GM21529 (cell line): ENCODE measurements around the gene EHD4.

Experiments
- ATAC-seq: cut with Tn5 transposase; IDR thresholded peaks from one replicate; pipeline ENCODE4 v1.9.1; 2021; ENCODE audit not compliant: unreplicated experiment

EHD4 gene

DNA sequence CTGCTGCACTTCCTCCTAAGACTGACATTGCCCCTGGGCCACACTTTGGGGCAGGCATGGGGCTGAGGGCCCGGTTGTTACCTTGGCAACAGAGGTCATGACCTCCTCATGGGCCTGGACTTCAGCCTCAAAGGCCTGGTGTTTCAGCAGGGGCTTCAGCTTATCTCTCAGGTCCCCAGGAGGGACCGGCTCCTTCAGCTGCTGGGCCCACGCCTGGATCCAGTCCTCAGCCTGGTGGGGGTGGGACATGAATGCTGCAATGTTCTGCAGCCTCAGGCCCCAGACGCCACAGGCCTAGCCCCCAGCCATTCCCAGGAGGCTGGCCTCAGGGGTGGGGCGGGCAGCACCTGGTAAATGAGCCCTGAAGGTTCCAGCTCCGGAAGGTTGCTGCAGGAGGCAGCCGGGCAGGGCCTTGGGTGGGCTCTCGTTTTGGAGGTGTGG, 106.1 kb downstream of the EHD4 start:
- no peak for ATAC-seq

DNA sequence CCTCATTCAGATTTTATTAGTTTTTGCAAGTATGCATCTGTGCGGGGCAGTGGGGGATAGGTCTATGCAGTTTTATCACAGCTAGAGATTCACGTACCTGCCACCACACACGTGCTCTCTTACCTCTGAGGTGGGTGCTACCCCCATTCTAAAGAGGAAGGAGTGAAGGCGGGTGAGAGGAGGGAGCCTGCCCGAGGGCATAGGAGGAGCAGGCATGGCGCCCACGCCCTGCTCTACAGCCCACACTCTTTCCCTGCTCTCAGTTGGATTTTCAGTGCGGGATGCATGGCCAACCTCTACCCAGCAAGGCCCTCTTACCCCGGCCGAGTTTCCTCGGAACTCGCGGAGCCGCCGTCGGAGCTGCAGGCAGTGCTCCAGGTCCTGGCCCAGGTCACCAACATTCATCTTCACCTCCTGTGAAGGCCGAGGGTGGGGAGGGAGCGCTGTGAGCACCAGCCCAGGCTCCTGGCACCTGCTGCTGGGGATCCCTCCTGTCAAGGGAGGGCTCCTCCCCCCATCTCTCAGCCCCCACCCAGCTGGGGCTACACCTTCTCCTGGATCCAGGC, 106.8 kb downstream of the EHD4 start:
- no peak for ATAC-seq

DNA sequence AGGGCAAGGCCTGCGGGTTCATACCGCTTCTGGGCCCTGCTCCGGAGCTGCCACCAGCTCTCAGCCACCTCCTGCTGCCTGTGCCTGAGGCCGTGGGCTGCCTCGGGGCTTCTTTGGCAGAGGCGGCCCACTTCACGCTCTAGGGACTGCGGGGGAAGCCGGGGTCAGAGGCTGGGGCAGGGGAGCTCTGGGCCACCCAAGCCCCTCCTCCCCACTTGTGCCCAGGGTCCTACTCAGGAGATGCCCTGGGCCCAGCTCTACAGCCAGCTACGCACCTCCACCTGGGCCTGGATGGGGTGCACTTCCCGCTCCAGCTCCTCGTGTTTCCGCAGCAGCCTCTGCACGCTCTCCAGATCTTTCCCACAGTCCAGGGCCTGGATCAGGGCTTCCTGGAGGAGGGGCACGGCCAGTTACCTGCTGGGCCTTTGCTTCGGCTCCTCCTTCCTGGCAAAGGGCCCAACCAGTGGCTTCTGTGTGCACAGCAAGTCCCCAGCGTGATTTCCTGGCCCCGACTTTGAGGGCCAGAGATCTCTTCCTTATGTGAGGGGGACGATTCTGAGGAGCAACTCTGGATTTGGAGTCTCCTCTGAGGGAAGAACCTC, 109.7 kb downstream of the EHD4 start:
- no peak for ATAC-seq

DNA sequence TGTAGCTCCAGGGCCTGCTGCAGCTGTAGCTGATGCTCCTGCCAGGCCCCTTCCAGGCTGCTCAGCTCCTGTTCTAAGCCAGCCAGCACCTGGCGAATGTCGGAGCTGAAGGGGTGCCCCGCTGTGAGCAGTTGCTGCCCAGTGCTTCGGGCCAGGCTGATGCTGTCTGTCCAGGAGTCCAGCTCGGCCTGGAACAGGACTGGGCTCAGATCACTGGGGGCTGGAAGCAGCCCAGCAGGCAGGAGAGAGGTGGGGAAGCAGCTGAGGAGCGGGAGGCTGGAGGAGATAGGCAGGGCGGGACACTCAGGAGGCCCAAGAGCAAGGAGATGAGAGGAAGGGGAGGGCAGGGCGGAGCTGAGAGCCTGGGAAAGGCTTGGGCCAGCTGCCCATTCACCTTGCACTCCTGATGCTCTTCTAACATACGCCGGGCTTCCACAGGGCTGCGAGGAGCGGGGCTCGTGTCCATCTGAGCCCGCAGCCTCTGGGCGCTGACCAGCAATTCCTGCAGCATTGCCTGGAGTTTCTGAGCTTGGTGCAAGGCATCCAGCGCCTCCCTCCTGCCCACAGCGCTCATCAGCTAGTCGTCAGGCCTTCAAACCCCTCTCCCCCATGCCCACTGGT, 110.5 kb downstream of the EHD4 start:
- no peak for ATAC-seq

DNA sequence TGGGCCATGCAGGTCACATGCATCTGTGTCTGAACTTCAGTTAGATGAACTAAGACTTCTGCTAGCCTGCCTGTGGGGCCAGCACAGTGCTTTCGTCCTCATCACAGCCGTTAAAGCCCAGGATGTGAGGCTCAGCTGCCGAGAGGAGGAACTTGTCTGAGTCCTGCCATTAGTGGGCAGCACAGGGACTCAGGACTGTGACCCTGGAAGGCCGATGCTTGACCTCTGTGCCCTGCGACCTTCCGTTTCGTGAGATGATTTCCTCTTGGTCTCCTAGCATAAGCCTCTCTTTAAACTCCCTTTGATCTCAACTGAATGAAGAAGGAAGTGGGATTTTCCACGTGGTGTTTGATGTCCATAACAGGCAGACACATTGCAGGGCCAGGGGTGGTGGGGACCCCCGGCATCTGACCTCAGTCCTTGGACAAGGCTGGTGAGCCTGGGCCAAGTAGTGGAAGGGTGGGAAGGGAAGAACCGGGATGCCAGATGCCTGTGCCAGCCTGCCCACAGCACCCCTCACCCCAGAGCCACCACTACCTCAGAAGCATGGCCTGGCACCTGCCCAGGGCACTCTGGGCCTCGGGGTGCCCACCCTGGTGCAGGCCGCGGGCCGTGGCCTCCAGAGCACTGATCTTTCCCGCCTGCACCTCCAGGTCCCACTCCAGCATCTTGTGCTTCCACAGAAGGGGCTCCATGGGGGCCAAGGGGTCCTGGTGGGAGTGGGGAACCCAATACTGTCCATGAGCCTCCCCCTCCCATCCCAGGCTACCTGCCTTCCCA, 112.1 kb downstream of the EHD4 start:
- ATAC-seq = no peak

DNA sequence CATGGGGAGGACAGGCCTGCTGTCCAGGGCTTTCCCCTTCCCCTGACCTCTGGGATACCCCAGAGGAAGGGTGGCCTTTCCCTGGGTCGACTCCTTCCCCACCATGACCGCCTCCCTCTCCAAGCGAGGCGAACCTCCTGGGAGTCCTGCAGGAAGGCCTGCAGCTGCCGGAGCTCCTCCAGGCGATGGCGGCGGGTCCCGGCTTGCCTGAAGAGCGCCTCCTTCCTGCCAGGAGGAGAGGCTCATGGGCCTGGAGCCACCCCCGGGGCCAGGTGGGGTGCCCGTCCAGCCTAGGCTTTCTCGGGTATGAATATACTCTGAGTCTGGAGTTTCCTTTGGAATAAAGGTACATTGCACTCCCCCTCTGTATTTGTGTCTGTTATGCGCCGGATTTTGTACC, 113.6 kb downstream of the EHD4 start:
- no peak for ATAC-seq

DNA sequence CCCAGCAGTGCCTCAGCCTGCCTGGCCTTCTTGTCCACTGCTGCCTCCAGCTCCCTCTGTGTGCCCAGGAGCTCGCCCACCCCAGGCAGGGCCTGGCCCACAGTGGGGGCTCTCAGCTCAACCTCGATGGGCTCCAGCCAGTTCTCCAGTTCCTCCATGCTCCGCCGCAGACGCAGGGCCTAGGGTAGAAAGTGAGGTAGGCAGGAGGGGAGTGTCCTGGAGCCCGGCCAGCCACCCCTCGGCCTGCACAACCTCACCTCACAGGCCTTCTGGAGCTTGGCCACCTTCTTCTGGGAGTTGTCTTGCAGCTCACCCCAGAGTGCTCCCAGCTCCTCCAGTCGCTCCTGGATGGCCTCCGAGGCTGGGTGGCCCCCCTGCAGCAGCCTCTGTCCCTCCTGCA, 115.0 kb downstream of the EHD4 start:
- ATAC-seq = no peak

DNA sequence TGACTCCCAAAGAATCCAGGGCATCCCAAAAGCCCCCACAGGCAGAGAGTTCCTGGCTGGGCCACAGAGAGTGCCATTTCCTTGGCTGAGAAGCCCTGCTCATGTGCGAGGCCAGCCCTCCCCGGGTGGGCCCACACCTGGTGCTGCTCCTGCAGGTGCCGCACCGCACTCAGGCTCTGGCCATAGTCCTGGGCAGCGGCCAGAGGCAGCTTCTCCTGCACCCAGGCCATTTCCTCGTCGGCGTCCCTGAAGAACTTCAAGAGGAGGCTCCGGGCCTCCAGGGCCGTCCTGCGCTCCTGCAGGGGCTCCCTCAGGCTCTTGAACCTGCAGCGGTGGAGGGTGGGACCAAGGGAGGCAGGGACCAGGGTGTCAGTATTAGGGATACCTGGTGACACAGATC, 115.6 kb downstream of the EHD4 start:
- ATAC-seq = no peak

DNA sequence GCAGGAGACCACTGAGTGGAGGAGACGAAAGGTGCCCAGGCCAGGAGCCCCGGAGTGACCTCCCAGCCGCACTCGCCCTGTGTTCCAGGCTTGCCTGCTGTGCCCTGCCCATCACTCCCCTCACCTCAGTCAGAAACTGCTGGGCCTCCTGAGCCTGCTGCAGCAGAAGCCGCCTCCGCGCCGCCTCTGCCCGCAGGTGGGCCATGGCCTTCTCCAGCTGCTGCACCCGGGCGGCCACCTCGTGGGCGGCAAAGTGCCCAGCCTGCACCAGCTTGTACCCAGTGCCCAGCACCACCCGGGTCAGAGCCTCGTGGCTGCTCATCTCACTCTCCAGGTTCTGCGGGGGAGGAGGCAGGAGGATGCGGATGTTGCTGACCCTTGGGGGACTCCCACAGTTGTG, 116.1 kb downstream of the EHD4 start:
- ATAC-seq = no peak

DNA sequence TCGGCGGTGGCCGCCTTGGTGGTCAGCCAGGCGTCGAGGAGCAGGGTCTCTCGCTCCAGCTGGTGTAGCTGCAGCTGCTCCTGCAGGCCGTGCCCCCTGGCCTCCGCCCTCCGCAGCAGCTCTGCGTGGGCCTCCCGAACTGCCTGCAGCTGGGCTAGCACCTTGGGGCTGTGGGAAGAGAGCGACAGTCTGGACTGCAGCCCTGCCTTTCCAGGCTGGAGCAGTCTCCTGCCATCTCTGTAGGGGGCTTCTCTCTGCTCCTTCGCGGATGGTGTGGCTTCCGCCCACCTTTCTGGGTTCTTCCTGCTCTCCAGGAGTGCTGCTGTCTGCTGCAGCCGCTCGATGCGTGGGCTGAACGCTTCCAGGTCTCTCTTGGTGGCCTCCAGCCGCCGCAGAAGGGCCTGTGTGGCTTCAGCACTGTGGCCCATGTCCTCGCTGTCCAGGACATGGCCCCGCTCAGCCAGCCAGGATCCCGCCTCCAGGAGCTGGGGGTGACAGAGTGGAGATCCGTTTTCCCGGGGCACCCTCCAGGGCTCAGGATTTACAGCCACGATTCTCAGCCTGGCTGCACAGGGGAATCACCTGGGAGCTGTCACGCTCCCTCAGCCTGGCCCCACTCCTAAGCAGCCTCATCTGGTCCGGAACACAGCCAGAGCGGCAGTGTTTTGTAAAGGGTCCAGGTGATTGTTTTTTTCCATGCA, 116.9 kb downstream of the EHD4 start:
- no peak for ATAC-seq

DNA sequence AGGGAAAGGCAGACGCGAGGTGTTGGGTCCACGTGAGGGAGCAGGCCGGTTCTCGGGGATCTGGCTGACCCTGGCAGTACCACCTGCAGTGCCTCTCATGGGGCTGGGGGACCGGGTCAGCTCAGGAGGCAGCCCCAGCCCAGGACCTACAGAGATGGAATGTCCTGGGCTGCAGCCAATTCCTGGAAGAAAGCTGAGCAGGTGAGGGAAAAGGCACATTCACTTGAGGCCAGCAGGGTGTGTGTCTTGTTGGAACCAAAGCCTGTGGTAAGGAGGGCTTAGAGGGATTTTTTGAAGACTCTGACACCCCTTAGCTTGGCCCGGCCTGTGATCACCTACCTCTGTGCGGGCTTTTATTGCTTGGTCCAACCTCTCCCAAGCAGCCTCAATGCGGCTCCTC, 117.9 kb downstream of the EHD4 start:
- no peak for ATAC-seq

DNA sequence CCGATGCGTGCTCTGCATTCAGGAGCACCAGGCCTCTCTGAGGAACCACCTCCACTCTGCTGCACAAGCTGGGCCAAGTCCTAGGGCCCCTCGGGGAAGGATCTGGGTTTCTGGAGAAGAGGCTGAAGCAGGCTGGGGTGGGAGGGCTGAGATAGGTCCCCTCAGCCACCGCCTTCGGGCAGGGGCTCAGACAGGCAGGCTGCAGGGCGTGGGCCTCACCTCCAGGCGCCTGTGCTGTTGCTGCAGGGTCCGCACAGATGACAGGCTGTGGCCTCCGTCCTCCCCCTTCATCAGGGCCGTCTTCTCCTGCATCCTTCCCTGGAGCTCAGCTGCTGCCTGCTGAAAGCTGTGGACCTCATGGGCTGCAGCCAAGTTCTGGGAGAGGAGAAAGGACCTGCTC, 118.5 kb downstream of the EHD4 start:
- ATAC-seq = no peak

DNA sequence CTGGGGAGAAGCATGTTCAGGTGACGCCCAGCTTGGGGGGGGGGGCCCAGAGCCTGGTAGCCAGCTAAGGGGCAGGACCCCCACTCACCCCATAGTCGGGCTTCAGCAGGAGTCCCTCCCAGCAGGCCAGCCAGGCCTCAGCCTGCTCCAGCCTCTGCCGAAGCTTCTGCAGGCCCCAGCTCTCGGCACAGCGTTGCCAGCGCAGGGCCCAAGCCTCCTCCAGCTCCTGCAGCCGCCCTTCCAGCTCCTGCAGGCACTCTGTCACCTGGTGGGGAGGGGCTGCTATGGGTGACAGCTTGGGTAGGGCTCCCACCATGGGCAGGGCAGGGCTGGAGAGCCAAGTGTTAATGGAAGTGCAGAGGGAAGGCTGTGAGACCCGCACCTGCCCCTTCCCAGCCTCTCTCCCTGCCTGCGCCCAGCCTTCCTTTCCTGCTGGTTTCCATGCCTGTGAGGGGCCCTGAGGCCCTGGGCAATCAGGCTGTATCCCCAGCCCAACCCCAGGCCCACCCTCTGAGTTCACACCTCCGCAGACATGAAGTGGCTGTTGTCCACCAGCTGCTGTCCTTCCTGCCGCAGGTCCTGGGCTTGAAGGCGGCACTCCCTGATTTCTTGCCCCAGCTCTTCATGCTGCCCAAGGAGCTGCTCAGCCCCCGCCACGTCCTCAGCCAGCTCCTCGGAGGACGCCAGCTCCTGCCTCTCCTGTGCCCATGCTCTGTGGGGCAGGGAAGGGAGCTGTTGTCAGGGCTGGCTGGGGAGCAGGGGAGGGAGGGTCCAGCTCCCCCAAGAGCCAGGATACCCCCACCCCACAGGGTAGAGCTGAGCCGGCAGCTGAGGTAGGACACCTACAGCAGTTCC, 119.4 kb downstream of the EHD4 start:
- ATAC-seq = no peak

DNA sequence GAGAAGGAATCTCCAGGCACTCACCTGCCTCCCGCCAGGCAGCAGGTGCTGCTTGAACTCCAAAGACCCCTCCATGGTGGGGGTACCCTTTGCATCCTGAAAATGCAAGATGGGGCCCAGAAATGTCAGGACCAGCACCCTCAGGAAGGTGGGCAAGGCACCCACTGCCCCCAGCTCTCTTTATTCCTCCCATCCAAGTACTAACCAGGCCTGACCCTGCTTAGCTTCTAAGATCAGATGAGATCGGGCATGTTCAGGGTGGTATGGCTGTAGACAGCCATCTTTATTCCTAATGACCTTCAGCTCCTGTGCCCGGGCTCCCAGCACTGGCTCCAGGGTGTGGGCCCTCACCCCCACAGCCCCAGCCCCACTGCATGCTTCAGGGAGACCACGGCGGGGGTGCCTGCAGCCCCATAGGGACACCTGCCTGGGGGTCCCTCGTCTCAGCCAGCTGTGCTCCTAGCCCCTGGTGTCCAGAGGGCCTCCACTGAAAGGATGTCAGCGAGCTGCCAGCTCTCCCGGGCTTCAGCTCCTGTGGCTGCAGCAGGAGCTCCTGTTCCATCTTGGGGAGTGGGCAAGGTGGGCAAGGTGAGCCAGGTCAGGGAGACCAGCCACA, 120.5 kb downstream of the EHD4 start:
- ATAC-seq = no peak

DNA sequence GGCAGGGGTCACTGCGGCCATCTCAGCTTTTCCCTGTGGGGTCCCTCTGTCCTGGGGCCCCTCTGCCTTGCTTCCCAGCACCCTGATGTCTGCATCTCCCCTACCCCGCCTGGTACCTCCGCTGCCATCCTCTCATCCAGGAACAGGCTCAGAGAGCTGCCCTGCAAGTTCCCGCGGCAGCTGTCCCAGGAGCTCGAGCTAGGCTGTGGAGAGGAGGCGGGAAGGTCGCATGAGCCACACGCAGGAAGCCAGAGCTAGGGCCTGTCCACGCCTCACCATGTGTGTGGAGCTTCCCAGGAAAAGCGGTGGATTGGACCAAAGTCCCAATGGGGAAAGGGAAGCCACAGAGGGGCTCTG, 121.2 kb downstream of the EHD4 start:
- no peak for ATAC-seq

DNA sequence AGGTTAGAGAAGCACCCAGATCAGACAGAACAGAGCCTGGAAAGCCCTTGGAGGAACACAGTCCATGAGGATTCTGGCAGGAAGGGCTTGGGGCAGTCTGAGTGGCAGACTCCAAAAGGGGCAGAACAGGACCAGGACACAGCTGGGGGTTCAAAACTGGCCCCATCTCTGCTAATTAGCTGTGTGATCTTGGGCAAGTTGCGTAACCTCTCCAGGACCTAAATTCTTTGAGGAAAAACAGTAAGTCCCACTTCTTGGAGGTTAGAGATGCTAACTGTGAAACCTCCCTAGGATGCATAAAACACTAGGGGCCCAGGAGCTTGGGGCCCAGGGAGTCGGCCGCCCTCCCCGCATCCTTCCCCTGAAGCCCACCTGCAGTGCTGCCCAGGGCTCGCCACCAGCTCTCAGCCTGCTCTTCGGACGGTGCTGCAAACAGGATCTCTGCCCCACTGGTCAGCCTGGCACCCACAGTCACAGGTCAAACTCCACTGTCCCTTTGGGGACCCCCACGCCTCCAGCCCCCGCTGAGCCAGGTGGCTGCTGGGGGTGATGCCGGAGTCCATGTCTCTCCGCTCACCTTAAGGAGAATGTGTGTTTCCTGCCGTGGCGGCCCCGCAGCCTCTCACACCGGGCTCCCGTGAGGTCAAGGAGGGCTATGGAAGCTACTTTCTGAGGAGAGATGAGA, 121.7 kb downstream of the EHD4 start:
- ATAC-seq = no peak

DNA sequence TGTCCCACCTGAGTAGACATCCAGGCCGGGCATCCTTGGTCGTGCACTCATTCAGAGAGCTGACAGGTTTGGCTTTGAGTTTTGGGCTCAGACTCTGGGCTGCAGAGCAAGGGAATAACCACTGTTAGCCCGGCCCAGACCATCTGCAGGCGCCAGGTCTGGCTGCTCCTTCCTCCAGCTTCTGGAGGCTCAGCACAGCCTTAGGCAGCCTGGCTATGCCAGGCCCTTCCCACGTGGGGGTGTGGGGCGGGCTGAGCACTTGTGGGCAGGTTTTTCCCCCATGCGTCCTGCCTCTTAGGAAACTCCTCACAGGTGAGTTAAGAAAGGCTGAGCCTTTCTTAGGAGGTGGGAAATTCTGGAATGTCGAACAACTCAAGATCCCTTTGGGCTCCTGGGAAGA, 122.5 kb downstream of the EHD4 start:
- ATAC-seq = no peak

DNA sequence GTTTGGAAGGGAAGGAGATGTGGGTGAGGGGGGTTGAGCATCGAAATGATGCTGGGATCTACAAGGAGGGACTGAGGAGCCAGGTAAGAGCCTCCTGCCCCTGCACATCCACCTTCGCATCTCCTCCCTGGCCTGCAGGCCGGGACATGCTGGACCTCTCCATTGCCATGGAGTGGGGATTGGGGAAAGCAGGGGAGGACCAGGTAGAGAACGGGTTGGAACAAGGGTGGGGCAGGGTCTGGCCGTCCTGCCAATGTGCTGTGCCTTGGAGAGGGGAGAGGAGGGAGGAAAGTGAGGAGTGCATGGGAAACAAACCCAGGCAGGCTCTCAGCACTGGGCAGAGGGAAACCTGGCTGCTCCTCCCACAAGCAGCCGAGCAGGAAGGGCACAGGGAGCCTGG, 123.2 kb downstream of the EHD4 start:
- ATAC-seq = no peak

DNA sequence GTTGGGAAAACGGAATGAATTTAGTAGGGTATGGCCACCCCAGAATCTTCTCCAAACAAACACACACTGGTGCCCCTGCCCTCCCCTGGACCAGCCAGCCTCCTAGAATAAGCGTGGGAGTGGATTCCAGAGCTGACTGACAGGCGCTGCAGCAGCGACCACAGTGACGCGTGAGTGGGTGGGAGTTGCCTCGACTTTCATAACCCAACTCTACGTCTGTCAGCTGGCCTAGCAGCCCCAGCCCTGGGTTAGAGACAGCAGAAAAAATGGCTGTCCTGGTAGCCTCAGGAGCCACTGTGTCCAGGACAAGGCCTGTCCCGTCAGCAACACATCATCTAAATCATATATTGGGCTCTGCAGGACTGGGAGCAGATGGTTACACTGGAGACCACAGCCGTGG, 123.7 kb downstream of the EHD4 start:
- ATAC-seq = no peak

DNA sequence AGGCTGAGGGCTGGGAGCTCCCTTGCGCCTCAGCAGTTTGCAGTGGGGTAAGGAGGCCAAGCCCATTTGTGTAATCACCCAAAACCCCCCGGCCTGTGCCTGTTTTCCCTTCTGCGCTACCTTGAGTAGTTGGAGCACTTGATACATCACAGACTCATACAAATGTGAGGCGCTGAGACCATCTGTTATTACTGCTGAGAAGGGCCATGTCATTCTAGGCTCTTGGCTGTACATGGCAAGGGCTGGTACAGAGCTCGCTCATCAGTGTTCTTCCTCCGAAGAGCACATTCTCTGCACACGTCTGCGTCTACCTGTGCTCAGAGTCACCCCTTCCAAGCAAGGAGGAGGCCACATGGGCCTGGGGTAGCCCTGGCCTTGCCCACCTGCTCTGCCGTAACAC, 124.4 kb downstream of the EHD4 start:
- ATAC-seq = no peak
